SH-SY5Y (cell line): Measurements from ENCODE around the gene PDZD2.

Experiments
- GATA2 ChIP-seq: IDR thresholded peaks from 2 replicates; pipeline ENCODE4 v1.6.1; 2011; ENCODE audit warnings: mild to moderate bottlenecking, low read depth, low read length
- GATA3 ChIP-seq: IDR thresholded peaks from 2 replicates; pipeline ENCODE4 v1.6.1; 2011; ENCODE audit warnings: low read depth, mild to moderate bottlenecking, low read length, moderate library complexity

GRCh38 chr5:31986101-31986500, 347.2 kb downstream of the PDZD2 start:
- TF ChIP-seq GATA3 (no peak), GATA2 (no peak)
